GM12872 (cell line): ENCODE measurements around the gene RPS6KA4.

Experiments
- CTCF ChIP-seq: IDR thresholded peaks from 3 replicates; pipeline ENCODE4 v1.5.1; 2011; ENCODE audit warnings: low read depth, mild to moderate bottlenecking, low read length, moderate library complexity; ENCODE audit not compliant: insufficient read depth

The RPS6KA4 gene

GRCh38 chr11:64358536-64358906, 441 bp upstream of the RPS6KA4 start:
- TF ChIP-seq CTCF, result no peak

DNA sequence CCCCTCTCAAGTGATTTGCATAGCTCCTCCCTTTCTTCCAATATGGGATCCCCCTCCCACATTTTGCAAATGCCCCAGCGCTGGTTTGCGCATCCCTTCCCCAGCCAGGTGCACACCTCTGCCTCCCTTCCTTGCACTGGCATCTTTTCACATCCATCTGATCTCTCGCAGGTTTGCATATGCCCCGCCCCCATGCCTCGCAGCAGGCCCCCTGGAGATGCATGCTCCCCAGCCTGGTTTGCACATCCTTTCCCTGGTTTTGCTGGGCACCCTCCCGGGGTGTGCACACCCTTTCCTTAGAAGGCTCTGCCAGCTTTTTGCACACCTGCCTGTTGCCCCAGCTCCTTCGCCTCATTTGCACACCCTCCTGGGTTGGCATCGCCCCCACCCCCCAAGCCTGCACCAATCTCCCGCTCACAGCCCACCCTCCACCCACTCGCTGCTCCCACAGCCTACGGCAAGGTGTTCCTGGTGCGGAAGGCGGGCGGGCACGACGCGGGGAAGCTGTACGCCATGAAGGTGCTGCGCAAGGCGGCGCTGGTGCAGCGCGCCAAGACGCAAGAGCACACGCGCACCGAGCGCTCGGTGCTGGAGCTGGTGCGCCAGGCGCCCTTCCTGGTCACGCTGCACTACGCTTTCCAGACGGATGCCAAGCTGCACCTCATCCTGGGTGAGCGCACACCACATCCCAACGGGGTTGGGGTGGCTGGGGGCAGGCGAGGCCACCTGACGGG, 917 bp downstream of the RPS6KA4 start:
- TF ChIP-seq CTCF, result peak; percentile 40

DNA sequence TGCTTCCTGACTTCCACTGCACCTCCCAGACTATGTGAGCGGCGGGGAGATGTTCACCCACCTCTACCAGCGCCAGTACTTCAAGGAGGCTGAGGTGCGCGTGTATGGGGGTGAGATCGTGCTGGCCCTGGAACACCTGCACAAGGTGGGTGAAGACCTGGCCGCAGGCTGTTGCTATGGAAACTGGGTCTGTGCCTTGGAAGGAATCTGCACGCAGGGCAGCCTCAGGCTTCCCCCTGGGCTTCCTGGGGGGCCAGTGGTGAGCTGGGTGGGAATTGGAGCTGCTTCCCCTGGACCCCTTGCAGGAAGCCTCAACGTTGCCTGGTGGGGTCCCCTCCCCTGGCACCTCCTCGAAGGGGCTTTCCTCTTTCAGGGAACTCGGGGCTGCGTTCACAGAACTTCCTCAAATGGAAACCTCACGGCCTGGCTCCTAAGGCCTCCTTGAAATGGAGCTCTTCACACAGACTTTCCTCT, 1.5 kb downstream of the RPS6KA4 start:
- no peak for TF ChIP-seq CTCF

DNA sequence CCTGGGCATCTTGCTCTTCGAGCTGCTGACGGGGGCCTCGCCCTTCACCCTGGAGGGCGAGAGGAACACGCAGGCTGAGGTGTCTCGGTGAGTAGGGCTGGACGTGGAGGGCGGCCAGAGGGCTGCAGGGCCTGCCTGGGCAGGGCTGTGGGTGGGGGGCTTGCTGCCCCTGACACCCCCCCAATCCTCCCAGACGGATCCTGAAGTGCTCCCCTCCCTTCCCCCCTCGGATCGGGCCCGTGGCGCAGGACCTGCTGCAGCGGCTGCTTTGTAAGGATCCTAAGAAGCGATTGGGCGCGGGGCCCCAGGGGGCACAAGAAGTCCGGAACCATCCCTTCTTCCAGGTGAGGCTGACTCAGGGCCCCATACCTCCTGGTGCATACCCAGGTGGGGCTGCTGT, 2.7 kb downstream of the RPS6KA4 start:
- TF ChIP-seq CTCF, result no peak

DNA sequence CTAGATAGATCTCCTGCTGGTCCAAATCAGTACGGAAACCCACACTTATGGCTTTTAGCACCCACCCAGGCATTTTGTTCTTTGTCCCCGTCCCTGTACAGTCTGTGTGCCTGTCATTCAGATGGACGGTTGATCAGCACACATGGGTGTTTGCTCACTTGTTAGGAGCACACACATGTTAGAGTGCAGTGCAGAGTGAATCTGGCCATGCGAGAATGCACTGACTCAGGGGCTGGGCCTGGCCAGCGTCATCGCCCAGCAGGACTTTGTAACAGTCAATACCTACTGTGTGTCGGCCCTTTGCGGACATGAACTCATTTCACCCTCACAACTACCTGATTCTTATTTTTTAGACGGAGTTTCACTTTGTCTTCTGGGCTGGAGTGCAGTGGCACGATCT, 3.4 kb downstream of the RPS6KA4 start:
- no peak for TF ChIP-seq CTCF

DNA sequence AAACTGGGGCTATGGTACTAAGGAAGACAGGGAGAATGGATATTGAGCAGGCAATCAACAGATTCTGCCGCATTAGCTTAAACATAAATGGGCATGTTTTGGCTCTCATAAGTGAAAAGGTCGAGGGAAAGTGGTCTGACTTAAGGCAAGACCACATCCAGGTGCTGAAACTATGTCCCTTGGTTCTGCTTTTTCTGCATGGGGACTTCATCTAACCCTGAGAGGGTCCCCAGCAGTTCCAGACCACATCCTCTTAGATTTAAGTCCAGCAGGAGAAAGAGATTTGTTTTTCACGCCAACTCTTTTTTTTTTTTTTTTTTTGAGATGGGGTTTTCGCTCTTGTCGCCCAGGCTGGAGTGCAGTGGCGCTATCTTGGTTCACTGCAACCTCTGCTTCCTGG, 5.5 kb downstream of the RPS6KA4 start:
- no peak for TF ChIP-seq CTCF

- no peak for TF ChIP-seq CTCF
Measured at GRCh38 chr11:64364911-64365310, 5.9 kb downstream of the RPS6KA4 start.
